Umbilical cord (tissue), 2 donors: ENCODE measurements around the gene ZBED1. TPM values are rescaled to one million over a fixed set of nuclear protein-coding genes. Genes with fewer than 3 reads are reported as not detected.
"Not testable (repeated sequence)": the region's sequence is repeated elsewhere in the genome, so short reads cannot be mapped to it uniquely, and the experiment has no call there.

Source experiments
- DNase-seq: peaks from one replicate; pipeline ENCODE4 v3.0.0-alpha.2; 2015; ENCODE audit warnings: low spot score
- total RNA-seq: library from RNA; depleted of rRNA; stranded (reverse); fragments of >200 nt; gene quantifications from one replicate; pipeline ENCODE4 v1.2.3, GENCODE V29; 2014; ENCODE audit warnings: low replicate concordance; ENCODE audit not compliant: insufficient read depth

ZBED1 gene
- total RNA-seq, 1 donor from 2014 or later: 23.8 TPM

DNA sequence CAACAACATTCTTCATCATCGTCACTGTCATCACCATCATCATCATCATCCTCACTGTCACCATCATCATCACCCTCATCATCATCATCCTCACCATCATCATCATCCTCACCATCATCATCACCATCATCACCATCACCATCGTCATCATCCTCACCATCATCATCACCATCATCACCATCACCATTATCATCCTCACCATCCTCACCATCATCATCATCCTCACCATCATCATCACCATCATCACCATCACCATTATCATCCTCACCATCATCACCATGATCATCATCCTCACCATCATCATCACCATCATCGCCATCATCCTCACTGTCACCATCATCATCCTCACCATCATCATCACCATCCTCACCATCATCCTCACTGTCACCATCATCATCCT is 18.9 kb upstream of the ZBED1 start:
- not testable (repeated sequence) for DNase-seq

DNA sequence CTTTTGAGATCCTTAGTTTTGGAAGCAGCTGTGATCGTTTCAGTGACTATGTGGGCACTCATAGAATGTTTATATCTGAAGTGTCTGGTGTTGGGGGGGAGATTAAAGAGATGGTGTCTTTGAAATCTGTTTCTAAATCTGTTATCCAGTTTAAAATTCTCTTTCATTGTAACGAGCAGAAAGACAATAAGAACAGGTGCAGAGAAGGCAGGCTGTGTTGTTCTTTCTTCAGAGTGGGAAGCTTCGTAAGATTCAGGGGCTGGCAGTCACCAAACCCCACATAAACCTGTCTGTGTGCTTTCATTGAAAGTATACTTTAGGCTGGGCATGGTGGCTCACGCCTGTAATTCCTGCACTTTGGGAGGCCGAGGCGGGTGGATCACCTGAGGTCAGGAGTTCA is 16.3 kb upstream of the ZBED1 start:
- DNase-seq: no peak

DNA sequence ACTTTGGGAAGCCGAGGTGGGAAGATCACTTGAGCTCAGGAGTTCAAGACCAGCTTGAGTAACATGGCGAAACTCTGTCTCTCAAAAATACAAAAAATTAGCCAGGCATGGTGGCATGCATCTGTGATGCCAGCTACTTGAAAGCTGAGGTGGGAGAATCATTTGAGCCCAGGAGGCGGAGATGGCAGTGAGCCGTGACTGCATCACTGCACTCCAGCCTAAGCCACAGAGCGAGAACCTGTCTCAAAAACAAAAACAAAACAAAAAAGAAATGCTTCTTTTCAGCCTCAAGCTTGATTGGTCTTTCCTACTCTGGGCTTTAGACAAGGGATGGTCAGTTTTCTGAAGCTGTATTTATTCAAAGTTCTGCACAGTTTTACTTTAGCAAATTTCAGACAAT is 15.8 kb upstream of the ZBED1 start:
- no peak for DNase-seq

DNA sequence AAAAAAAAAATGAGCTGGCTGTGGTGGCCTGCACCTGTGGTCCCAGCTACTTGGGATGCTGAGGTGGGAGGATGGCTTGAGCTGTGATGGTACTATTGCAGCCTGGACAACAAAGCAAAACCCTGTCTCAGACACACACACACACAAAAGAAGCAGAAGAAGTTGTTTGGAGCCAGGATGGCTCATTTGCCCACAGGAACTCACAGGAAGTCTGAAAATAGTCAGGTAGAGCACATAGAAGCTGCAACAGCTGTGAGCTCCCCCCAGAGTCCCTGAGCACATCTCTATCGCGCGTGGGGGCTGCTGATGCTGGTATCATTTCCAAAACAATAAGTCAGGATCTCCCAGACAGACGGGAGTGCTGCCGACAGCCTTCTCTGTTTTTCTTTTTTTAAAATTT is 13.4 kb upstream of the ZBED1 start:
- DNase-seq: no peak

DNA sequence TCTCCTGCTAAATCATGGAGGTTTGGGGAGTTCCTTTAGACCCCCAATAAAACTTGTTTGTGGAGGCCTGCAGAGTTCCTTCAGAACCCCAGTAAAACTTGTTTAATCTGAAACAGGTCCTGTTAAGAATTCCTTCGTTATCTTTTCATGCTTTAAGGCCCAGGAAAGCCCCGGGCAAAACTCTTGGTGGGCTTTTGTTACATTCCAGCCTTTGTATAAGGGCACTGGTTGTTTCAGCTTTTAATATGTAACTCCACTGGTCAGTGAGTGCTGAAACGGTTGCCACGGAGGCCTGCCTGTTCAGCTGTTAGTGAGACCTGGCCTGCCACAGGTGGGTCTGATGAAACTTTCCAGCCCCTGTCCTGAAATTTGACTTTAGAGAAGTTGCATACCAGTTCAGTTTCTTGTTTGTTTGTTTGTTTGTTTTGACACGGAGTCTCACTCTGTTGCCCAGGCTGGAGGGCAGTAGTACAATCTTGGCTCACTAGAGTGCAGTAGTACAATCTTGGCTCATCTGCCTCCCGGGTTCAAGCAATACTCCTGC is 12.4 kb upstream of the ZBED1 start:
- no peak for DNase-seq

DNA sequence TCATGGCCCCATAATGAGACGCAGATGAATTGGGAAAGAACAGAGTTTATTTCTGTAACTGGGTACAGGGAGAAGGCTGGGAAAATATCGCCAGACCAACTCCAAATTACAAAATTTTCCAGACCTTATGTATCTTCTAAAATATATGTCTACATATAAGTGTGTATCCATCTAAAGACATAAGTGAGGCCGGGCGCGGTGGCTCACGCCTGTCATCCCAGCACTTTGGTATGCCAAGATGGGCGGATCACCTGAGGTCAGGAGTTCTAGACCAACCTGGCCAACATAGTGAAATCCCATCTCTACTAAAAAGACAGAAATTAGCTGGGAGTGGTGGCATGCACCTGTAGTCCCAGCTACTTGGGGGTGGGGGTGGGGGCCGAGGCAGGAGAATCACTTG is 11.7 kb upstream of the ZBED1 start:
- DNase-seq: no peak

DNA sequence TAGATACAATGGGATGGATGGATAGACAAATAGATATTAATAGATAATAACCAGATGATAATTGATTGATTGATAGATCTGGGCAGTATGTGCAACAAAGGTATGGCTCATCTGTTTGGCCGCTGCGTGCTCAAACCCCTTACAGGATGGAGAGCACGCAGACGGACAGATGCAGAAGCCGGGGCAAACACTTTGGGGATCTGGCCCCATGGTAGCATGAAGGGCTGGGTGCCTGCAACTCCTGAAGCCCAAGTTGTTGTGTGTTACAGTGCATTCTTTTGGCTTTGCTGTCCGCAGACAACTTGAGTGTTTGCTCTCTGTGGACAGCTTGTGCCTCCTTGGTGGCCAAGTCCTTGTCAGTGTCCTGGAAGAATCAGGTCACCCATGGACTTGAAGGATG is 10.6 kb upstream of the ZBED1 start:
- DNase-seq: no peak

DNA sequence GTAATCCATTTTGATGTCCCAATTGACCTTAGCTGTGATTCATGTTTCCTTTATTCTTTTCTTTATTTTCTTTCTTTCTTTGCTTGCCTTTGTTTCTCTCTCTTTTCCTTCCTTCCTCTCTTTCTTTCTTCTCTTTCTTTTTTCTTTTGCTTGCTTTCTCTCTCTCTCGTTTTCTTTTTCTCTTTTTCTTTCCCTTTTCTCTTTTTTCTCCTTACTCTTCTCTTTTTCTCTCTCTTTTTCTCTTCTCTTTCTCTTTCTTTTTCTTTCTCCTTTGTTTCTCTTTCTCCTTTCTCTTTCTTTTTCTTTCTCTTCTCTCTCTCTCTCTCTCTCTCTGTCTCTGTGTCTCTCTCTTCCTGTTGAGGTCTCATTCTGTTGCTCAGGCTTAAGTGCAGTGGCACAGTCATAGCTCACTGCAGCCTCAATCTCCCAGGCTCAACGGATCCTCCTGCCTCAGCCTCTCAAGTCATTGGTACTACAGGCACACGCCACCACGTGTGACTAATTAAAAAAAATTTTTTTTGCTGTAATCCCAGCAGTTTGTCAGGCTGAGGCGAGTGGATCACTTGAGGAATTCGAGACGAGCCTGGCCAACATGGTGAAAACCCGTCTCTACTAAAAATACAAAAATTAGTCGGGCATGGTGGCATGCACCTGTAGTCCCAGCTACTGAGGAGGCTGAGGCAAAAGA is 8.0 kb upstream of the ZBED1 start:
- DNase-seq: no peak

DNA sequence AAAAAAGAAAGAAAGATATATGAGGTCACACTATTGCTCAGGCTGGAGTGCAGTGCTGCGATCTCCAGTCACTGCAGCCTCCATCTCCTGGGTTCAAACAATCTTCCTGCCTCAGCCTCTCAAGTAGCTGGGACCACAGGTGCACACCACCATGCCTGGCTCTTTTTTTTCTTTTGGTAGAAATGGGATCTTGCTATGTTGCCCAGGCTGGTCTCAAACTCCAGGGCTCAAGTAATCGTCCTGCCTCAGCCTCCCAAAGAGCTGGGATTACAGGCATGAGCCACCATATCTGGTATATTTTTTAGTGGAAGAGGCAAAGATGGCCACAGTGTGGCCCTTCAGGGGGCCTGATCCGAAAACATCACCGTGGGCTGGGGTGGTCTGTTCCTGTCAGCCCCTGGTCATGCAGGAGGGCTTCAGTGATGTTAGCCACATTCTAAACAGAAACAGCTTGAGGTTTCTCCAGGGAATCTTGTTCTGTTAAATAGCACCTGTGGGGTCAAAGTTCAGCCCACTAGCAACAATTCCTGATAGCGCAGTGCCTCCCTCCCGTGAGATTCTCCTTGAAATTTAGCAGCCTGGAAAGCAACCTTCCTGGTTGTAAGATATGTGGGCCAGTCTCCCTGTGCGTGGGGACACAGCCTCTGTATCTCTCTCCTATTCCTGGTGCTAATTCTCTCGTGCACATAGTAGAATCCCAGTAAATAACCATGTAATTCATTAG is 7.3 kb upstream of the ZBED1 start:
- no peak for DNase-seq

DNA sequence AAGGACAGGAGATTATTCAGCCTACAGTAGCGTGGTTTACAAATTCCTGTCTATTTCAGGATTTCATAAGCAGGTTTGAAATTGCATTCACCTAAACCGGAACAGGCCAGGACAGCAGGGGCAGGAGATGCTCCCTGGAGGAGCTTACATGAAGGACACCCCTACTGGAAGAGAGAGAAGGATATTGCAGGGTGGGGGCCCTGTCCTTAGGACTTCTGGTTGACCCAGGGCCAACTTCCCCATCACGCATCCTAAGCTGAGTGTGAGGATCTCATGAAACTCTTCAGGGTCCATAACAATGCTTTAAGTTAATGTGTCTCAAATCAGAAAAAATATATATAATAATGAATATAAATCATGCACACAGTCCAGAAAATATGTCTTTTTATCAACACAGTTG is 6.4 kb upstream of the ZBED1 start:
- DNase-seq: no peak

DNA sequence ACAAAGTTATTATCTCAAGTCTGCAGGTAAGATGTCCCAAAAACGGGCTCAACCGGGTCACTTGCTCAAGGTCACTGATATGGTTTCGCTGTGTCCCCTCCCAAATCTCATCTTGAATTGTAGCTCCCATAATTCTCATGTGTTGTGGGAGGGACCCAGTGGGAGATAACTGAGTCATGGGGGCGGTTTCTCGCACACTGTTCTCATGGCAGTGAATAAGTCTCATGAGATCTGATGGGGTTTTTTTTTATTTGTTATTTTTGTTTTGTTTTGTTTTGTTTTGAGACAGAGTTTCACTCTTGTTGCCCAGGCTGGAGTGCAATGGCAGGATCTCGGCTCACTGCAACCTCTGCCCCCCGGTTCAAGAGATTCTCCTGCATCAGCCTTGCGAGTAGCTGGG is 4.6 kb upstream of the ZBED1 start:
- DNase-seq: not testable (repeated sequence)

DNA sequence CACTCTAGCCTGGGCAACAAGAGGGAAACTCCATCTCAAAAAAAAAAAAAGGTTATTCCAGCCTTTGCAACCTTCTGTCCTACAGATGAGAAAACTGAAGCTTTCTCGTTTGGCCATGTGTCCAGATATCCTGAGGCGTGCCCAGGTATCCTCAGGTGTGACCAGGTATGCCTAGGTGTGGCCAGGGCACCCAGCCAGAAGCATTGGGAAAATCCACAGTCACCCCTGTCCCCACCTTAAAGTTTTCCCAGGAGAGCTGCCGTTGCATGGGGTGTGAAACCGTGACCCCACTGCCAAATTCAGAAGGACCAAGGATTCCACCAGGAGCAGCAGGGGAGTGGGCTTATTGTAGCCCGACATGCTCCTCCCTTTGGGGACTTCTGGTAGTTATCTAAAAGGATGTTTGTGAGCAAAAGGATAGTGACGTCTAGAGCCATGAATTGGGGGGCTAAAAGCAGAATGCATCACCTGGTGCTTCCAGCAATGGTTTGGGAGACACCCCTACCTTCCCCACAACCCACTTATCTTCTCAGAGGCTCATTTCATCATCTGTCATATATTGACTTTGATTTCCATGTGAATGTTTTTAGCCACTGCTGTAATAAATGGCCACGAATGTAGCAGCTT is 4.0 kb upstream of the ZBED1 start:
- no peak for DNase-seq

DNA sequence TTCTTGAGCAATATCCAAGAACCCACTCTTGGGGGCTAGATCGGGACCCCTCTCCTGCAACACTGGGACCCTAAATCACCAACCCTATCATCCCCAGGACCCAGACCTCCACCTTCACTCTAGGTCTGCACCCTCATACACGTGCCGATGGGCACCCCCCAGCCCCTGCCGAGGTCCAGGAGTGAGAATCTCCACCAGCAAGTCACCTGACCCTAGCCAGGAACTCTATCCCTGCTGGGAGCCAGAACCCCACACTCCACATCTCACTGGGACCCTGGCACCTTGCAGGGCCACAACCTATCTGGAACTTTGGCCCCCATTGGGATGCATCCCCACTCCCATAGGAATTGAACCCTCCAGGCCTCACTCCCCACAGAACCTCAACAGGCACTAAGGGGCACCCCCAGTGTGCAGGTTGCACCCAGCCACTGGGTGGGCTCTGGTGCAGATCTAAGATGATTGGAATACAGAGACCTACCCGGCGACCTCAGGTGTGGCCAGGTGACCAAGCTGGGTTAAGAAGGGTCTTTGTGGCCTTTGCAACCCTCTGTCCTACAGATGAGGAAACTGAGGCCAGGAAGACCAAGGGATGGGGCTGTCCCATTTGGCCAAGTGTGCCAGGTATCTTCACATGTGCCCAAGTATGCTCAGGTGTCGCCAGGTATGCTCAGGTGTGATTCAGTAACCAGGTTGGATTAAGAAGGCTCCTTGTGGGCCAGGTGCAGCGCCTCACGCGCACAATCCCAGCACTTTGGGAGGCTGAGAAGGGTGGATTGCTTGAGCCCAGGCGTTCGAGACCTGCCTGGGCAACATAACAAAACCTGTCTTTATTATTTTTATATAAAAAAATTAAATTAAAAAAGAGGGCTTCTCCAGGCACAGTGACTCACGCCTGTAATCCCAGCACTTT is 3.1 kb upstream of the ZBED1 start:
- DNase-seq: no peak

DNA sequence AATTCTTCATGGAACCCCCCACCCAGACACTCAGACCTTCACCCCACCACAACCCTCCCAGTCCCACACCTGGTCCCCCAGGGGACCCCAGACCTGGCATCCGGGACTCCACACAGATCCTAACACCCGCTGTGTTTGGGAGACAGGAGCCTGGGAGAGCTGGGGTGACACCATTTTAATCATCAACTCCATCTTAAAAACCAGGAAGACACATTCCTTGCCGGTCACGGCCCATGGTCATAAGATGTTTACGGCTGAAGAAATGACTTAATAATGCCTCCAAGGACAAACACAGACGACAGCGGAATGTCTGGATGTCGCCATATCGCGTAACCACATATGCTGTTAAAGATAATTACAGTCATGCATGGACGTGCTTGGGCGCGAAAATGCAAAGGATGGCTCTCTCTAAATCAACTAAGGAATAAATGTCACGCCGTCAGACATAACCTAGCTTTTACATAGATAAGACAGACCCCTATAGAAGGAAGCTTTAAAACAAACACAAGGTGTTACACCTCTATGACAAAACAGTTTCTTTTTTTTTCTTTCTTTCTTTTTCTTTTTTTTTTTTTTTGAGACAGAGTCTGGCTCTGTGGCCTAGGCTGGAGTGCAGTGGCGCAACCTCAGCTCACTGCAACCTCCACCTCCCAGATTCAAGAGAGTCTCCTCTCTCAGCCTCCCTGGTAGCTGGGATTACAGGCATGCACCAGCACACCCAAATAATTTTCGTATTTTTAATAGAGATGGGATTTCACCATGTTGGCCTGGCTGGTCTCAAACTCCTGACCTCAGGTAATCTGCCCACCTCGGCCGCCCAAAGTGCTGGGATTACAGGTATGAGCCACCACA is 2.1 kb upstream of the ZBED1 start:
- no peak for DNase-seq

DNA sequence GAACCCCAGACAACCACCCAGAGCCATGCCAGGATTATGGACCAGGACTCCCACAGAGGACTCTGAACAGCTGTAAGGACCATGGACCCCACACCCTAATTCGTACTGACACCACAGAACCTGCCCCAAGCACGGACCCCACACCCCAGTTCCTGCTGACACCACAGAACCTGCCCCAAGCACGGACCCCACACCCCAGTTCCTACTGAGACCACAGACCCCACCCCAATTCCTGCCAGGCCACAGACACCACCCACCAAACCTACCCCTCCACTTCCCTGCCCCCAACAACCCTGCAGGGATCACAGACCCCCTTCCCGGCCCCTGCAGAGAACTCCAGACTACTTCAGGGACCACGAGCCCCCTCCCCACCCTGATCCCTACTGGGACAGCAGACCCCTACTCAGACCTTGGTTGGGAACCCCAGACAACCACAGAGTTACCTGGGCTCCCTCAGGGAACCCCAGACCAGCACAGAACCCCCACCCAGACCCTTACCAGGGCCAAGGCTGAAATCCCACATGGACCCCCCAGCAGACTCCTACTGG is 1.4 kb upstream of the ZBED1 start:
- DNase-seq: no peak

DNA sequence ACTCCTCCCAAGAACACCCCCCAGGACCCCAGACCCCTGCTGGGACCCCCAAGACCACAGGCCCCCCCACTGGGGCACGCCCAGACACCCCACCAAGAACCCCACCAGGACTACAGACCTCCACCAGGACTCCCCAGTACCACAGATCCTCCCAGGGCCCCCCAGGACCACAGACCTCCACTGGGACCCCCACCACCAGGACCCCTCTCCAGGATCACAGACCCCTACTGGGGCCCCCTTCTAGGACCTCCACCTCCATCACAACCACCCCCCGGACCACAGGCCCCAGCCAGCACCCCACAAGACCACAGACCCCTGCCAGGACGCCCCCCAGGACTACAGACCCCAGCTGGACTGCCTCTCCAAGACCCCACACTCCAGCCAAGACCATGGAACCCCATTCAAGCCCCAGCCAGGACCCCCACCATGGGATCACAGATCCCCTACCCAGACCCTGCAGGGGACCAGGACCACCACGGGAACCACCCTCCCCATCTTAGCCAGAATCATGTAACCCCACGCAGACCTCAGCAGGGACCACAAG is 855 bp upstream of the ZBED1 start:
- DNase-seq: no peak

DNA sequence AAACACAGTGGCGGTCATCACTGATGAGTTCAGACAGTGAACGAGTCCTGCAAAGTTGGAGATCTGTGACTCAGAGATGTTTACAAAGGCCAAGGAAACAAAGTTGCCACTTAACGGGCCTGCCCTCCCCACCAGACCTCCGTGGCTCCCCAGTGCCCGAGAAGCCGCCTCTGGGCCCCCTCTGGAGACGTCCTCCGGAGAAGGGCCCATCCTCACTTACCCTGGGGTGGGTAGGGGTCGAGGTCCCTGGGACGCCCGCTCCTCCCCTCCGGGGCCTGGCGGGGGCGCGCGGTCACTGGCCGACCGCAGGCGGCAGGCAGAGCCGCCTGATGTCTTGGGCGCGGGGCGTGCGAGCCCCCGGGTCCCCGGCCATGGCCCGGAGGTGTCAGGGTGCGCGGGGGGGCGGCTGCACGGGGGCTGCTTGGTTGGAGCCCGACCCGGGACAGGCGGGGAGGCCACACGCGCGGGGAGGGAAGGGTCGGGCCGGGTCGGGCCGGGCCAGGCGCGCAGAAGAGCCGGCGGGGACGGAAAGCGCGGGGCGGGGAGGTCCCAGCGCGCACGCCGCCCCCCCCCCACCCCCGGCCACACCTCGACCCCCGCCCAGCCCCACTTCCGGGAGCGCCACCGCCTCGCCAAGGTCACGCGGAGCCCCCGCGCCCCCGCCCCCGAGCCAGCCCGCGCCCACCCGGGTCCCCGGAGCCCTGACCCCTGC is 529 bp downstream of the ZBED1 start:
- DNase-seq: peak; percentile 24

DNA sequence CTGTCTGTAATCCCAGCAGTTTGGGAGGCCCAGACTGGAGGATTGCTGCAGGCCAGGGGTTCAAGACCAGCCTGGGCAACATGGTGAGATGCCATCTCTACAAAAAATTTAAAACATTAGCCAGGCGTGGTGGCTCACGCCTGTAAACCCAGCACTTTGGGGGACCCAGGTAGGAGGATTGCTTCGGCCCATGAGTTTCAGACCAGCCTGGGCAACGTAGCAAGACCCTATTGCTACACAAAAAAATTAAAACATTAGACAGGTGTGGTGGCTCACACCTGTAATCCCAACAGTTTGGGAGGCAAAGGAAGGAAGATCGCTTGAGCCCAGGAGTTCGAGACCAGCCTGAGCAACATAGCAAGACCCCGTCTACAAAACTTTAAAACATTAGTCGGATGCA is 1.3 kb downstream of the ZBED1 start:
- DNase-seq: no peak

DNA sequence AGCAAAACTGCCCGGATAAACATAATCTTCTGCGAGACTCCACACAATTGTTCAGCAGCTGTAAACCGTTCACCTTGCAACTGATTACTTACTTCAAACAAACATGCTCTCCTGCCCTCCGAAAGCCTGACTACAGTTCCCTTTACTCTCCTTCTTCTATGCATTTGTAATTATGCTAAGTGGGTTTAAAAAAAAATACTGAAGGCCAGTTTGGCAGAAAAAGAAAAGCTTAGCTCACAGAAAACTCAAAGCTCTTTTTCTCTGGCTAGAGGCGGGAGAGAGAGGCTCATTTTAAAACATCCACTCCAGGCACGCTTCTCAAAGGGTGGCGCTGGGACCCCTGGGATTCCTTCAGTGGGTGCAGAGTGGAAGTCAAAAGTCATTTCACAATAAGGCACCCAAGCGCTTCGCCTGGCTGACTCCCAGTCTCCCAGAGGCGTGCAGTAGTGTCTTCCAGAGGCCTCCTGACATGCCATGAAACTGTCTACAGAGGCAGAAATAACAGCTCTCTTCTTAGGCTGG is 1.9 kb downstream of the ZBED1 start:
- peak; percentile 56 for DNase-seq
